Right lung (tissue), 5 donors: ENCODE data around the gene GRIA3. TPM values are rescaled to one million over a fixed set of nuclear protein-coding genes. Genes with fewer than 3 reads are reported as not detected.
"Not testable (repeated sequence)": the region's sequence is repeated elsewhere in the genome, so short reads cannot be mapped to it uniquely, and the experiment has no call there.

Experiments
- DNase-seq, 2 donors: peaks; one replicate each; pipeline ENCODE4 v3.0.0-alpha.2; 2013
- polyA plus RNA-seq, 5 donors: library from polyadenylated mRNA; unstranded; fragments of 120-200 nt; gene quantifications; one replicate each; pipeline versions ENCODE4 v1.2.1 to v1.2.3, GENCODE V29; 2013; ENCODE audit warnings: inconsistent platforms in 1 of 5, low replicate concordance in 1 of 5; ENCODE audit not compliant: insufficient read length in 5 of 5, insufficient read depth in 1 of 5

The GRIA3 gene
- polyA plus RNA-seq, 5 donors: 0.23 to 2.3 (median 0.58) TPM

- no peak for DNase-seq
Measured at GRCh38 chrX:123271902-123272301, 87.8 kb downstream of the GRIA3 start.

GRCh38 chrX:123272630-123273029, 88.6 kb downstream of the GRIA3 start:
- no peak for DNase-seq

- DNase-seq: no peak
Measured at GRCh38 chrX:123274796-123275195, 90.7 kb downstream of the GRIA3 start.

GRCh38 chrX:123277347-123277746, 93.3 kb downstream of the GRIA3 start:
- no peak for DNase-seq

- no peak for DNase-seq
Measured at GRCh38 chrX:123277821-123278220, 93.7 kb downstream of the GRIA3 start.

- DNase-seq: no peak
Measured at GRCh38 chrX:123282241-123282640, 98.2 kb downstream of the GRIA3 start.

GRCh38 chrX:123283407-123283806, 99.3 kb downstream of the GRIA3 start:
- DNase-seq: not testable (repeated sequence)

GRCh38 chrX:123291623-123292022, 107.5 kb downstream of the GRIA3 start:
- DNase-seq: no peak

- no peak for DNase-seq
Measured at GRCh38 chrX:123298026-123298425, 113.9 kb downstream of the GRIA3 start.

GRCh38 chrX:123303429-123303828, 119.4 kb downstream of the GRIA3 start:
- DNase-seq: no peak

- no peak for DNase-seq
Measured at GRCh38 chrX:123308658-123309057, 124.6 kb downstream of the GRIA3 start.

- DNase-seq: no peak
Measured at GRCh38 chrX:123310112-123310511, 126.0 kb downstream of the GRIA3 start.

GRCh38 chrX:123311486-123311885, 127.4 kb downstream of the GRIA3 start:
- no peak for DNase-seq

- DNase-seq: no peak
Measured at GRCh38 chrX:123313486-123313885, 129.4 kb downstream of the GRIA3 start.

GRCh38 chrX:123320622-123321021, 136.5 kb downstream of the GRIA3 start:
- no peak for DNase-seq

- no peak for DNase-seq
Measured at GRCh38 chrX:123322536-123322935, 138.5 kb downstream of the GRIA3 start.

GRCh38 chrX:123324625-123325024, 140.5 kb downstream of the GRIA3 start:
- no peak for DNase-seq

GRCh38 chrX:123330229-123330942, 146.3 kb downstream of the GRIA3 start:
- no peak for DNase-seq

- DNase-seq: no peak
Measured at GRCh38 chrX:123331349-123331748, 147.3 kb downstream of the GRIA3 start.

- DNase-seq: no peak
Measured at GRCh38 chrX:123331859-123332258, 147.8 kb downstream of the GRIA3 start.

GRCh38 chrX:123336666-123337065, 152.6 kb downstream of the GRIA3 start:
- DNase-seq: no peak

- no peak for DNase-seq
Measured at GRCh38 chrX:123337886-123338639, 154.0 kb downstream of the GRIA3 start.

- no peak for DNase-seq
Measured at GRCh38 chrX:123339221-123339905, 155.3 kb downstream of the GRIA3 start.
